OCI-LY7 (cell line): ENCODE measurements around the gene CDKN2AIPNL. TPM values are rescaled to one million over a fixed set of nuclear protein-coding genes. Genes with fewer than 3 reads are reported as not detected.

Source experiments
- total RNA-seq, 2 experiments: library from RNA; depleted of rRNA in 1 of 2; stranded (reverse); fragments of >200 nt in 1 of 2; shearing (Covaris generic) in 1 of 2; gene quantifications; 2 replicates each; pipeline ENCODE4 v1.2.3, GENCODE V29; 2014 to 2022

CDKN2AIPNL gene
- total RNA-seq, 2 experiments from 2014 or later: 45.7 to 47.8 TPM

Other genes starting within 250 kb of the CDKN2AIPNL start
- 129 and 142 TPM in 2 replicates for gene SKP1, start 234.9 kb downstream of the CDKN2AIPNL start, total RNA-seq (2014; rRNA removed; shearing (Covaris generic))
- 188 and 204 TPM in 2 replicates for gene SKP1, start 234.9 kb downstream of the CDKN2AIPNL start, total RNA-seq (2022)
- gene PPP2CA, start 185.8 kb downstream of the CDKN2AIPNL start, total RNA-seq (2014; rRNA removed; shearing (Covaris generic)): 132 and 144 TPM in 2 replicates
- gene PPP2CA, start 185.8 kb downstream of the CDKN2AIPNL start, total RNA-seq (2022): 164 and 178 TPM in 2 replicates
- 0.57 and 0.70 TPM in 2 replicates for gene CDKL3, start 44.7 kb downstream of the CDKN2AIPNL start, total RNA-seq (2014; rRNA removed; shearing (Covaris generic))
- gene CDKL3, start 44.7 kb downstream of the CDKN2AIPNL start, total RNA-seq (2022): 3.3 and 4.0 TPM in 2 replicates
- gene UBE2B, start 40.3 kb downstream of the CDKN2AIPNL start, total RNA-seq (2014; rRNA removed; shearing (Covaris generic)): 7.6 and 26.4 TPM in 2 replicates
- gene UBE2B, start 40.3 kb downstream of the CDKN2AIPNL start, total RNA-seq (2022): 70.3 and 79.8 TPM in 2 replicates
- gene JADE2, start 113.8 kb upstream of the CDKN2AIPNL start, total RNA-seq (2014; rRNA removed; shearing (Covaris generic)): 32.3 and 37.6 TPM in 2 replicates
- gene JADE2, start 113.8 kb upstream of the CDKN2AIPNL start, total RNA-seq (2022): 67.0 and 70.5 TPM in 2 replicates
- 24.0 and 28.6 TPM in 2 replicates for gene SAR1B, start 220.9 kb upstream of the CDKN2AIPNL start, total RNA-seq (2014; rRNA removed; shearing (Covaris generic))
- 39.7 and 42.9 TPM in 2 replicates for gene SAR1B, start 220.9 kb upstream of the CDKN2AIPNL start, total RNA-seq (2022)
- 5.5 and 5.6 TPM in 2 replicates for gene SEC24A, start 236.9 kb upstream of the CDKN2AIPNL start, total RNA-seq (2014; rRNA removed; shearing (Covaris generic))
- gene SEC24A, start 236.9 kb upstream of the CDKN2AIPNL start, total RNA-seq (2022): 20.4 and 20.5 TPM in 2 replicates